CMK (cell line): ENCODE measurements around the gene TCF25.

ENCODE experiments used
- DNase-seq: peaks from one replicate; pipeline ENCODE4 v3.0.0-alpha.2; 2010; ENCODE audit warnings: low read depth

TCF25 gene

DNA sequence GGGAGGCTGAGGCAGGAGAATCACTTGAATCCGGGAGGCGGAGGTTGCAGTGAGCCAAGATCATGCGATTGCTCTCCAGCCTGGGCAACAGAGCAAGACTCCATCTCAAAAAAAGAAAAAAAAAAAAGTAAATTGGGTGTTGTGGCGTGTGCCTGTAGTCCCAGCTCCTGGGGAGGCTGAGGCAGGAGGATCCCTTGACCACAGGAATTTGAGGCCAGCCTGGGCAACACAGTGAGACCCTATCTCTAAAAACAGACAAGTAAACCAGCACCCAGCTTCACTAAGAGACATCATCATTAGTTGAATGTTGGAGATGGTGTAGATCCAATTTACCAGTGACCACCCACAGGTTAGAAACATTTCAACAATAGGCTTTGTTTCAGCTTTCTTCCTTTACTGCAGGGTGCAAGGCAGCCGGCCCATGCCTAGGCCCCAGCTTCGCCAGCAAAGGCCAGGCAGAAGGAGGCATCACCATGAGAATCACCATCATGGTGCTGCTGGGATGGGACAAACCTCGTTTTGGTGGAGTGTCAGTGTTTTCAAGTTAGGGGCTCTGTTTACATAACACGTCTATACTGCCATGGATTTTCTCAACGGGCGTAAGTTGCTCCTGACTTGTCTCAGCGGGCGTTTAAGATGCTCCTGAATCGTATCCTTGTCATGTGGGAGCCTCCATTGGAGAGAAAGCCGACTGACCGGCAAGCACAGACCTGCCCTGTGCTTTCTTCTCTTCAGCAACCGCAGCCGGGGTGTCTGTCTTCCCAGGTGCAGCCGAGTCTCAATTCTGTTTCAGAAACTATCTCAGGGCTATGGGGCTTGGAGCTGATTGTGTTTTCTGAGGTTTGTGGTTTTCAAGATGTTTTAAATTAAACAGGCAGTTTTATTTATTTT is 7.3 kb downstream of the TCF25 start:
- no peak for DNase-seq

- no peak for DNase-seq
Observed at GRCh38 chr16:89881368-89881730, 8.0 kb downstream of the TCF25 start.

DNA sequence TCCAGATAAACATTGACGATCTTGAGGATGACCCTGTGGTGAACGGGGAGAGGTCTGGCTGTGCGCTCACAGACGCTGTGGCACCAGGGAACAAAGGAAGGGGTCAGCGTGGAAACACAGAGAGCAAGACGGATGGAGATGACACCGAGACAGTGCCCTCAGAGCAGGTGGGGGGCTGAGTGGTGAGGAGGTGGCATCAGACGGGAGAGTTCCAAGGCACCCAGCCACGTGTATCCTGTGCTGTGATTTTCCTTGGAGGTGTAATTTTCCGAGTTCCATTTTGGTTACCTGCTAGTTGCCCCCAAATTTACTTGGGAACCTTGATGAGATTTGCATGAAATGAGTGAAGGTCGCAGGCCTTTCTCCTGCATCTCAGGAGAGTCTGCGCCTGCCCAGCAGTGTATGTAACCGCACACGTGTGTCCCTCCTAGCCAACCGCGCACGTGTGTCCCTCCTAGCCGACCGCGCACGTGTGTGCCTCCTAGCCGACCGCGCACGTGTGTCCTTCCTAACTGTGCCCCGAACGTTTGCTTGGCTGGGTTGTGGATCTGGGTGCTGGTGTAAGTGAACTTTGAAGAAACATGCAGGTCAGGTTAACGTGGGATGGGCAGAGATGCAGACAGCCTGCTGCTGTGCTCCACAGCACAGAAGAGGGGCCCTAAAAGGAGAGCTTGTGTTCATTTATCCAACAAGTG is 10.1 kb downstream of the TCF25 start:
- no peak for DNase-seq

DNA sequence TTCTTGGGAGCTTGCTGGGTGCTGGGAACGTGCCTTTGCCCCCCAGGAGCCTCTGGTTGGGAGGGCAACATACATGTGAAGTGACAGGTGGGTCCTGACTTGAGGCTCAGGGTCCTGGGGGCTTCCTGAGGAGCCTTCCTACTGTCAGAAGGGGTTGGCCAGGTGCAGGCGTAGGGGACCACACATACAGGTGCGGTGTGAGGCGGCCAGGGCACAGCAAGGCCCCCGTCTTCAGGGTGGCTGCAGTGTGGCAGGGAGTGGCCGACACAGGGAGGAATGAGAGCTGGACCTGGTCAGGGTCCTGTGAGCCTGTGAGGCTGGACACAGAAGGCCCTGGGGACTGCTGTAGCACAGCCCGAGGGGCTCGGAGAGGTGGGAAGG is 10.6 kb downstream of the TCF25 start:
- DNase-seq = no peak

DNA sequence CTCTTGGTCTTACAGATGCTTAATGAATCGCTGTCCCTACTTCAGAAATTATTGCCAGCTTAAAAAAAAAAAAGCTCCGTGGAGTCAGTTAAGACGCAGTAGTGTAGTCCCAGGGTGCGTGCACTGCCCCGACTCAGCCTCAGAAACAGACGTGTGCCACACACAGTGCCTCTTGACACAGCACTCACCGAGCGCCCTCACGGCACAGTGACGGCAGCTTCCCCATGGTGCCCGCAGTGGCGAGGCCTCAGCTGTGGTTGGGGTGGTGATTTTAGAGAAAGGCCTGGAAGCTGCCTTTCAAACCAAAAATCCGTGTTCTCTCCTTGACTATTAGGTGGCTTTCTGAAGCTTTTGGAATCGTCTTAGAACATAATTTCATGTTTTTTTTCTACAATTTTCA is 13.9 kb downstream of the TCF25 start:
- no peak for DNase-seq

GRCh38 chr16:89890200-89890599 is 16.8 kb downstream of the TCF25 start:
- no peak for DNase-seq

- DNase-seq = no peak
Observed at GRCh38 chr16:89890886-89891657, 17.7 kb downstream of the TCF25 start.

GRCh38 chr16:89892055-89892630 is 18.8 kb downstream of the TCF25 start:
- DNase-seq = no peak

DNA sequence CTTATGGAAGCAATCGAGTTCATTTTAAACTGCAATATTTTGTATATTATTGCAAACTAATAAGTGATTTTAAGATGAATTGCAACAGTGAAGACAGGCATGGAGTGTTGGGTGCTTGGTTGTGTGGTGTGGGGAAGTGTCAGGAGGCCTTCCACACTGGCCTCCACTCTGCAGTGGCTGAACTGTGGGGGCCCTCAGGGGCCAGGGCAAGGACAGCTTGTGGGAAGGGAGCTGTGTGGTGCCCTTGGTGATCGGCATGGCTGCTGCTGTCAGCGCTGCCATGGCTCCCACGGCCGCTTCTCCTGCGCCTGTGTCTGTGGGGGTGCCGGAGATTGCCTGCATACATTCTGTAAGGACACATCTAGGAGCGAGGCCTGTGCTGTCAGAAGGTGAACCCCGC is 19.2 kb downstream of the TCF25 start:
- DNase-seq = no peak

DNA sequence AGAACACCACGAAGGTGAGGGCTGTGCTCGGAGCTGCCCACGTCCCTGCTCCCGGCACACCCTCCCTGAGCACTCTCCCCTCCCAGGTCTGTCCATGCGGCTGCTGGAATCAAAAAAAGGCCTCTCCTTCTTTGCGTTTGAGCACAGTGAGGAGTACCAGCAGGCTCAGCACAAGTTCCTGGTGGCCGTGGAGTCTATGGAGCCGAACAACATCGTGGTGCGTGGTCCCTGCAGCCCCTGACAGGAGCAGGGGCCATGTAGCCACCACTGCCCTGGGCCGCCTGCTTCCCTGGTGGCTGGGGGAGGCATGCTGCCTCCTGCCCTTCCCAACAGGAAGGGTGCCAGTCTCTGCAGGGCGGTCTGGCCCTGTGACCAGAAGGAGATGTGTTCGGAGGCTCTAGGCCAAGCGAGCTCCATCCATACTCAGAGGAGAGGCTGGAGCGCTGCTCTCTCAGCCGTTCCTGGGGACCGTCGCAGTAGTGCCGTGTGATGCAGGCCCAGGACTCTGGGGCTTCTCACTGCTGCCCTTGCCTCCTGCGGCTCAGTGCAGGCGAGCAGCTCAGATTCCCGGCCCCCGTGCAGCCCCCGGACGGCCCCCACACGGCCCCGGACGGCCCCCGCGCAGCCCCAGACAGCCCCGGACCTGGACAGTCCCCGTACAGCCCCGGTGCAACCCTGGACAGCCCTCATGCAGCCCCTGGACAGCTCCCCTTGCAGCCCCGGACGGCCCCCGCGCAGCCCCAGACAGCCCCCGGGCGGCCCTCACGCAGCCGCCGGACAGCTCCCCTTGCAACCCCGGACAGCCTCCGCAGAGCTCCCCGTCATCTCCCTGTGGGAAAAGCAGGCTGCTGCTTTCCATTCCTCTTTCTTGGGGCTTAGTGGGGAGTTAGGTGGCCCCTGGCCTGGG is 20.5 kb downstream of the TCF25 start:
- no peak for DNase-seq

DNA sequence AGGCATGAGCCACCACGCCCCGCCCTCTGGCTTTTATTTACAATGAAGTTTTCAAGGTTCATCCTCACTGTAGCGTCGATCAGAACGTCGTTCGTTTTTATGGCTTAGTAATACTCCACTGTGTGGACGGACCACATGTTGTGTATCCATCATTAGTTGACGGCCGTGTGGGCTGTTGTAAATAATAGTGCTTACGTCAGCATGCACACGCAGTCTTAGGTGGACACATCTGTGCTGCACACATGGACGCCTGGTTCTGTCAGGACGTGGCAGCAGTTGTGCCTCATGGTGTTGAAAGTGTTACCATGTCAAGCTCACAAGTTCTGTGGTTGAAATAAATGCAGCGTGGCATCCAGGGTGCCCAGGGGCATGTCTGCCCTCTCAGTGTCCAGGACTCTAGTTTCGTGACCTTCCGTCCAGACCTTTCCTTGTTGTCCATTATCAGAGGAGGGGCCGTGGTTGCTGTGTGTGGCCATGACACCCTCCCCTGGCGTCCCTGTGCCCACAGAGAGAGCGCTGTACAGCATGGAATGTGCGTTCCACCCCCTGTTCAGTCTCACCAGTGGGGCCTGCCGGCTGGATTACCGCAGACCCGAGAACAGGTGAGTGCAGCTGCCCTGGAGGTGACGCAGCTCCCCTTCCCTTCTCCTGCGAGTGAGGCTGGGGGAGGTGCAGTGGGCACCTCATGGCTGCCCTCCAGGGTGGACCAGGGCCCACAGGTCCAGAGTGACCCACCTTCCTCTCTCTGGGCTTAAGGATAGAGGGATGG is 22.3 kb downstream of the TCF25 start:
- DNase-seq = no peak

DNA sequence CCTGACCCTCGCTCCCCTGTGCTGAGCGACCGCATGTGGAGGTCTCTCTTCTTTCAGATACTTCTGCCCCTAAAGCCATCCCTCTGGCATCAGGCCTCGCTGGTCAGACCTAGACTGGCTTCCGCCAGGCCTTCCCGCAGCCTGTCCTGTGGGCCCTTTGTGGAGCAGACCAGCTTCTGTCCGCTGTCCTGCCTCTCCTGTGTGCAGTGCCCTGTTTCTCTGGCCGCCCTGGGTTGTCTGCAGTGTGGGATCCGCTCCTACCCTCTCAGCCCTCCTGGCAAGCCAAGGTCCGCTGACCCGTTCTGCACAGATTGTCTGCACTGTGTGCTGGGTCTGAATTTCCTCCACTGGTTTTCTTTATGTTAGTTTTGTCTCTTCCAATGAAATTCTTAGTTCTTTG is 23.8 kb downstream of the TCF25 start:
- no peak for DNase-seq

DNA sequence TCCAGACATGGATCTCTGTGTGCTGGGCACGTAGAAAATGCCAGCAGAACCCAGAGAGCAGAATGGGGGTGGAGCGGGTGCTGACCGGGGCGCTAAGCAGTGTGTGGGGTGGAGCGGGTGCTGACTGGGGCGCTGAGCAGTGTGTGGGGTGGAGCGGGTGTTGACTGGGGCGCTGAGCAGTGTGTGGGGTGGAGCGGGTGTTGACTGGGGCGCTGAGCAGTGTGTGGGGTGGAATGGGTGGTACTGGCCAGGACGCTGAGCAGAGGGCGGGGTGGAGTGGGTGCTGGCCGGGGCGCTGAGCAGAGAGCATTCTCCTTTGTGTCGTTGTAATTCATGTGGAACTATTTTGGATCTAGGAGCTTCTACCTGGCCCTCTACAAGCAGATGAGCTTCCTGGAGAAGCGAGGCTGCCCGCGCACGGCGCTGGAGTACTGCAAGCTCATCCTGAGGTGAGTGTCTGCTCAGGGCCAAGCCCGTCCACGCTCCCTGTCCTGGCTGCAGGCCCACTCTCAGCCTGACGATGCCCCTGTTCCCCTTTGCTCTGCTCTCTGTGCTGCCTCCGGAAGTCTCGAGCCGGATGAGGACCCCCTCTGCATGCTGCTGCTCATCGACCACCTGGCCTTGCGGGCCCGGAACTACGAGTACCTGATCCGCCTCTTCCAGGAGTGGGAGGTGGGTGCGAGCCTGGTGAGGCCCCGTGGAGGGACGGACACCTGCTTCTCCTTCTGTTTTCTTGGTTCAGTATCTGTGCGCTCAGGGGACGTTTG is 25.0 kb downstream of the TCF25 start:
- no peak for DNase-seq

GRCh38 chr16:89899879-89900481 is 26.6 kb downstream of the TCF25 start:
- no peak for DNase-seq

DNA sequence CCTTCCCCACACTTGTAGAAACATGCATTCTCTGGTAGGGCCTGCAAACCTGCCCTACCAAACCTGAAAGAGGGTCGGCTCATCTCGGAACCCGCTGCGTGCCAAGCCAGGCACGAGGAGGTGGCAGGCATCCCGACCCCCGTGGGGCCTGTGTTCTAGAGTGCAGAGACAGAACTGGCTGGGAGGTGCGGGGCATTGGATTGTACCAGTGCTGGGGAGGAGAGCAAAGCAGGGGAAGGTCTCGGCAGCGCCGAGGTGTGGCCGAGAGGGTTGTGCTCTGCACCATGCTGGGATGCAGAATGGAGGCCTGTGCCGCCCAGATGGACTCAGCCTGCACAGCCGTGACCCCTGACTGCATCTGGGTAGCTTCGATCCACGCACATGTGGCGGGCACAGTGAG is 27.5 kb downstream of the TCF25 start:
- no peak for DNase-seq

DNA sequence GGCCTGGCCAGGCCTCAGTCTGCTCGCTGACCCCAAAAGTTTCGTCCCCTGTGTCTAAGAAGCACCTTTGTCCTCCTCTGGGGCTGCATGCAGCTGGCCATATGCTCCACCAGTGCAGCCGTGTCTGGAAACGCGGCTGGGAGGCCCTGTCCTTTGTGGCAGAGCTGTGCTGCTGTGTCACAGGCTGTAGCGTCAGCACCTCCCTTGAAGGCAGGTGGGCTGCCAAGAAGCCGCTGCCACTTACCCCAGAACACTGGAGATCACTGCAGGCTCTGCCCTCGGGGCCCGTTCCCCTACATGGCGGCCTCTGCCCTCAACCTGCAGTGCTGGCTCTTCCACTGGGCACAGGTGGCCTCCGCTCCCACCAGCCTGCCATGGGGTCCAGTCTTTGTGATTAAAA is 29.6 kb downstream of the TCF25 start:
- DNase-seq = no peak

DNA sequence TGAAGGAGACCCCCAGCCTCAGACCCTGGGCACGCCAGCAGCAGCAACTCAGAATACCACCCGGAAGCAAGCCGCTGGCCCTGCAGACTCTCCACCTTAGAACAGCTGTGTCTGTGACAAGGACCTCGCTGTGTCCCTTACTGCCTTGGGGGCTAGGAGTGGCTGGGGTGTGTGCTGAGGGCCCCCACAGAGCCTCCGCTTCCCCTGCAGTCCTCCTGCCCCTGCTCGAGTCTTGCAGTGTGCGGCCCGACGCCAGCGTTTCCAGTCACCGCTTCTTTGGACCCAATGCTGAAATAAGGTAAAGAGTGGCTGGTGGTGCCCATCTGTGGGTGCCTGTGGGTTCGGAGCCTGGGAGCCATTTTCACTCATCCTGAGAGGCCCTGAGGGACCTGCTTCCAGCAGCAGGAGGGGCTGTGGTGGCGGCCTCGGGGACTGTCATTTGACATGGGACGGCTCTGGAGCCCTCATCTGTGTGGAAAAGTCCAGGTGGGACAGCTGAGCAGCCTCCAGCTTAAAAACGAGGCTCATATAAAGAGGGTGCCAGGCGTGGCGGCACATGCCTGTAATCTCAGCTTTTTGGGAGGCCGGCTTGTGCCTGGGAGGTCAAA is 30.6 kb downstream of the TCF25 start:
- DNase-seq = no peak

DNA sequence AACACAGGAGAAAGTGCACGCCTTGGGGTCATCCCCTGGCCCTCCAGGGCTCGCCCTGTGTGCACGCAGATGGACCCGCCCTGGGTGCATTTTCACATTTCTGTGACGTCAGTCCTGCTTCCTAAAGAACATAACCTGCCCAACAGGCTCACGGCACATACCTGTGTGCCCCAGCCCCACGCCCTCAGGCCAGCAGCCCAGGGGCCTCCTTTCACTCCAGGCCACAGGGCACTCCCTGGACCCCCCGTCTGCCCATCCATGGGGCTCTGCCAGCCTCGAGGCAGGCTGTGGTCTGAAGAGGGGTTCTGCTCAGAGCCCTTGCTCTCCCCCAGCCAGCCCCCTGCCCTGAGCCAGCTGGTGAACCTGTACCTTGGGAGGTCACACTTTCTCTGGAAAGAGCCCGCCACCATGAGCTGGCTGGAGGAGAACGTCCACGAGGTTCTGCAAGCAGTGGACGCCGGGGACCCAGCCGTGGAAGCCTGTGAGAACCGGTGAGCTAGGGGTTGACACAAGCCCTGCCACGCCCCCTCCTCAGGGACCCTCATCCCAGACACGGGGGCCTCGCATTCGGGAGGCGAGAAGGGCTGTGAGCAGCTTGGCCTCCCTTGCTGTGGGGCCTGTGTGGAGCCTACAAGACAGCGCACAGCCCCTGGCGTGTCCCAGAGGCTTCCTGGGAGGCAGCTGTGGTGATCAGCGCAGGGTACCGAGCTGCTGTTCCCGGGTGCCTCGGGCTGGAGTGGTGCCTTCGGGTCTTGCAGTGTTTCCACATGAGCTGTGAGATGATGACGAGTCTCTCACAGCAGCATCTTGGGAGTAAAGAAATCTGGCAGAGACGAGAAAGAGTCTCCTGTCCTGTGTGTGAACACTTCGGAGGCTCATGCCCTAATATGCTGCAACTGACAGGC is 31.5 kb downstream of the TCF25 start:
- no peak for DNase-seq
